T-cell (primary cell): ENCODE measurements around the gene RAMACL. TPM values are rescaled to one million over a fixed set of nuclear protein-coding genes. Genes with fewer than 3 reads are reported as not detected.

Source experiments
- ATAC-seq, 4 experiments: fragments of 200-7000 bp in 3 of 4; fragments of 150-1000 bp in 1 of 4; cut with Tn5 transposase; replicated peaks in 1 of 4; 1 replicate in 3 of 4; 2 replicates in 1 of 4; pipeline ENCODE4 v1.10.0; 2021; ENCODE audit warnings: moderate library complexity in 3 of 4, mild to moderate bottlenecking in 2 of 4, moderate number of reproducible peaks in 1 of 4
- CTCF ChIA-PET, 2 donors: fragments of 300-600 bp; sonication (Branson Sonifier 250); formaldehyde crosslinking; loops; one replicate each; lab custom pipeline; 2022; ENCODE audit warnings: antibody characterized with exemption in 2 of 2; lab: Charles Lee
- POLR2A ChIA-PET, 2 donors: fragments of 300-600 bp; sonication (Branson Sonifier 250); formaldehyde crosslinking; loops; one replicate each; lab custom pipeline; 2022; ENCODE audit warnings: antibody characterized with exemption in 2 of 2; lab: Charles Lee
- DNase-seq, 35 experiments: peaks; one replicate each; pipeline versions ENCODE4 v3.0.0 to v3.0.0-alpha.2; 2013 to 2023
- H3K27ac ChIP-seq: one replicate; pipeline ENCODE4 v1.5.1; 2013; ENCODE audit warnings: low read length
- H3K27me3 ChIP-seq, 2 experiments: replicated peaks in 1 of 2; 1 replicate in 1 of 2; 2 replicates in 1 of 2; pipeline versions ENCODE4 v1.6.1 to v1.7.0; 2013; ENCODE audit warnings: low read length in 1 of 2, mixed read lengths in 1 of 2; ENCODE audit not compliant: control insufficient read depth in 2 of 2, insufficient read depth in 2 of 2; ENCODE audit errors: extremely low read depth in 1 of 2
- H3K36me3 ChIP-seq, 2 donors: 1 replicate in 1 of 2; 2 replicates in 1 of 2; pipeline versions ENCODE4 v1.6.1 to v1.7.0; 2013; ENCODE audit warnings: low read length in 1 of 2; ENCODE audit not compliant: control insufficient read depth in 2 of 2, insufficient read depth in 1 of 2; ENCODE audit errors: extremely low read depth in 1 of 2
- H3K4me1 ChIP-seq, 2 experiments: 1 replicate in 1 of 2; 2 replicates in 1 of 2; pipeline versions ENCODE4 v1.6.1 to v1.7.0; 2013; ENCODE audit warnings: low read length in 2 of 2, mixed read lengths in 1 of 2; ENCODE audit not compliant: insufficient read depth in 2 of 2, control insufficient read depth in 1 of 2; ENCODE audit errors: extremely low read depth in 1 of 2
- H3K4me3 ChIP-seq, 2 donors: 1 replicate in 1 of 2; 2 replicates in 1 of 2; pipeline versions ENCODE4 v1.5.1 to v1.7.0; 2013; ENCODE audit warnings: mild to moderate bottlenecking in 2 of 2, low read length in 1 of 2, moderate library complexity in 1 of 2; ENCODE audit not compliant: control insufficient read depth in 1 of 2; ENCODE audit errors: extremely low read depth in 1 of 2
- H3K9me3 ChIP-seq: 2 replicates; pipeline ENCODE4 v1.7.0; 2013
- H3K27ac Mint-ChIP-seq, 2 donors: one replicate each; pipeline ENCODE4 v1.8.0; 2020 to 2021; ENCODE audit warnings: mild to moderate bottlenecking in 2 of 2, mixed read lengths in 2 of 2
- H3K27me3 Mint-ChIP-seq, 2 donors: one replicate each; pipeline ENCODE4 v1.8.0; 2021 to 2022; ENCODE audit warnings: mixed read lengths in 2 of 2
- H3K36me3 Mint-ChIP-seq: one replicate; pipeline ENCODE4 v1.8.0; 2021; ENCODE audit warnings: mixed read lengths
- H3K4me1 Mint-ChIP-seq, 3 donors: one replicate each; pipeline ENCODE4 v1.8.0; 2020 to 2022; ENCODE audit warnings: mixed read lengths in 3 of 3, mild to moderate bottlenecking in 1 of 3
- H3K4me3 Mint-ChIP-seq, 3 donors: one replicate each; pipeline ENCODE4 v1.8.0; 2020 to 2022; ENCODE audit warnings: mild to moderate bottlenecking in 3 of 3, mixed read lengths in 3 of 3, moderate library complexity in 3 of 3
- H3K9me3 Mint-ChIP-seq, 3 donors: one replicate each; pipeline ENCODE4 v1.8.0; 2020 to 2022; ENCODE audit warnings: mixed read lengths in 3 of 3
- WGBS: methylation state at CpG from one replicate; pipeline ENCODE4 v1.1.5; 2013; ENCODE audit warnings: missing lambda C conversion rate; ENCODE audit not compliant: insufficient coverage; 5-methylcytosine and 5-hydroxymethylcytosine counted together
- total RNA-seq, 35 experiments: library from RNA in 6 of 35; stranded (reverse) in 6 of 35; fragments of 120-200 nt in 1 of 35; gene quantifications; one replicate each; pipeline versions ENCODE4 v1.2.1 to v1.2.4 and lab custom pipeline; 2013 to 2026

Gene RAMACL
- total RNA-seq, 5 donors from 2014 or later (not counting 1 experiment from before 2014, with no cell fraction given): 0.47 to 2.8 (median 1.2) TPM

GRCh38 chr6:166534658-166535406 is 51.6 kb downstream of the RAMACL start:
- WGBS: 98% methylated on average over 7 of the region's 17 CpGs
- H3K36me3 ChIP-seq: no peaks in the 10 kb centered on the region
- Mint-ChIP-seq H3K27ac (no peak overlapping the region), H3K9me3 (no peaks in the 10 kb centered on the region), H3K36me3 (peaks cover 20% of the 10 kb centered on the region), H3K27me3 (no peaks in the 10 kb centered on the region), H3K4me1 (peaks cover 10% of the 10 kb centered on the region in 3 donors), H3K4me3 (no peak overlapping the region)
- H3K4me3 ChIP-seq: no peak overlapping the region
- DNase-seq: no peak
- ATAC-seq: no peak
- peaks cover 5 to 6% of the 10 kb centered on the region in 2 experiments for H3K4me1 ChIP-seq
- ChIA-PET CTCF (interaction anchor here in 1 of 2 donors (0.6 kb wide), 1 partner anchor 15 kb away, joined by 3 read pairs; no protein-coding TSS in a partner anchor), POLR2A (no interaction called here)
- peaks cover 0 to 4% of the 10 kb centered on the region in 2 experiments for H3K27me3 ChIP-seq
- H3K9me3 ChIP-seq: no peaks in the 10 kb centered on the region
- H3K27ac ChIP-seq: no peak overlapping the region

GRCh38 chr6:166533205-166533824 is 53.2 kb downstream of the RAMACL start:
- ATAC-seq (no peak), DNase-seq (no peak)
- H3K4me1 Mint-ChIP-seq: no peaks in the 10 kb centered on the region
- H3K27me3 Mint-ChIP-seq: no peaks in the 10 kb centered on the region
- H3K27ac Mint-ChIP-seq: no peak overlapping the region
- CTCF ChIA-PET: no interaction called here
- Histone ChIP-seq H3K4me3 (no peak overlapping the region), H3K36me3 (no peaks in the 10 kb centered on the region), H3K27me3 (peaks cover 0 to 4% of the 10 kb centered on the region in 2 experiments), H3K9me3 (no peaks in the 10 kb centered on the region), H3K27ac (no peak overlapping the region), H3K4me1 (no peaks in the 10 kb centered on the region)
- no peaks in the 10 kb centered on the region for H3K9me3 Mint-ChIP-seq
- H3K36me3 Mint-ChIP-seq: peaks cover 29% of the 10 kb centered on the region
- WGBS: 94% methylated on average over 11 of the region's 15 CpGs
- POLR2A ChIA-PET: no interaction called here
- no peak overlapping the region for H3K4me3 Mint-ChIP-seq

Other genes with a start within 250 kb of the RAMACL start
- gene SFT2D1, start 244.1 kb downstream of the RAMACL start, total RNA-seq: 10 to 100 TPM; 13.8 to 32.0 (median 24.6) TPM
- 10 to 100 TPM; 23.8 to 31.2 (median 27.5) TPM for gene MPC1, start 203.7 kb downstream of the RAMACL start, total RNA-seq
- 10 to 100 TPM in 3 of 5 donors, 1 to 10 TPM in 2; 4.1 to 21.5 (median 12.4) TPM for gene RPS6KA2, start 40.6 kb upstream of the RAMACL start, total RNA-seq